PC-9 (cell line): ENCODE results near the gene IFNB1. TPM values are rescaled to one million over a fixed set of nuclear protein-coding genes. Genes with fewer than 3 reads are reported as not detected.

Experiments used
- BruUV-seq: library from RNA; stranded (reverse); fragments of 400-500 nt; replicated peaks from 2 replicates; lab custom pipeline; 2021; lab: Mats Ljungman, UMichigan
- CTCF ChIA-PET: fragments of 300-600 bp; sonication (Branson Sonifier 250); formaldehyde crosslinking; loops from one replicate; lab custom pipeline; 2022; ENCODE audit warnings: antibody characterized with exemption; lab: Charles Lee
- POLR2A ChIA-PET: fragments of 300-600 bp; sonication (Branson Sonifier 250); formaldehyde crosslinking; loops from one replicate; lab custom pipeline; 2022; ENCODE audit warnings: antibody characterized with exemption; ENCODE audit not compliant: unreplicated experiment; lab: Charles Lee
- DNase-seq, 2 experiments: peaks; one replicate each; pipeline versions ENCODE4 v3.0.0 to v3.0.0-alpha.2; 2015 to 2022; ENCODE audit warnings: mixed read lengths in 1 of 2
- H2AFZ ChIP-seq: fragments of 200-600 bp; sonication (generic); 2 replicates; pipeline ENCODE4 v1.8.1; 2017; ENCODE audit warnings: antibody characterized with exemption
- H3F3A ChIP-seq: fragments of 200-600 bp; sonication (generic); 2 replicates; pipeline ENCODE4 v1.8.1; 2017; ENCODE audit warnings: antibody characterized with exemption, mild to moderate bottlenecking, low read depth; ENCODE audit not compliant: insufficient read depth
- H3K27ac ChIP-seq: fragments of 200-600 bp; sonication (generic); 2 replicates; pipeline ENCODE4 v1.6.1; 2016; ENCODE audit warnings: mixed run types
- H3K27me3 ChIP-seq: fragments of 200-600 bp; sonication (generic); 2 replicates; pipeline ENCODE4 v1.6.1; 2016; ENCODE audit warnings: low read depth, mixed run types; ENCODE audit not compliant: insufficient read depth
- H3K36me3 ChIP-seq: fragments of 200-600 bp; sonication (generic); 2 replicates; pipeline ENCODE4 v1.6.1; 2016; ENCODE audit warnings: low read depth, mixed run types
- H3K4me1 ChIP-seq: fragments of 200-600 bp; sonication (generic); replicated peaks from 2 replicates; pipeline ENCODE4 v1.6.1; 2016; ENCODE audit warnings: mixed run types; ENCODE audit not compliant: insufficient read depth
- H3K4me2 ChIP-seq: fragments of 200-600 bp; sonication (generic); 2 replicates; pipeline ENCODE4 v1.6.1; 2017; ENCODE audit warnings: mixed run types
- H3K4me3 ChIP-seq: fragments of 200-600 bp; sonication (generic); 2 replicates; pipeline ENCODE4 v1.6.1; 2016; ENCODE audit warnings: mixed run types
- H3K79me2 ChIP-seq: fragments of 200-600 bp; sonication (generic); 2 replicates; pipeline ENCODE4 v1.6.1; 2017; ENCODE audit warnings: low read depth, mixed run types
- H3K9me2 ChIP-seq: fragments of 200-600 bp; sonication (generic); 2 replicates; pipeline ENCODE4 v1.8.1; 2017; ENCODE audit warnings: mild to moderate bottlenecking; ENCODE audit not compliant: insufficient read depth
- H3K9me3 ChIP-seq: fragments of 200-600 bp; sonication (generic); 2 replicates; pipeline ENCODE4 v1.8.1; 2016; ENCODE audit warnings: low read depth; ENCODE audit not compliant: insufficient read depth
- H4K20me1 ChIP-seq: fragments of 200-600 bp; sonication (generic); 2 replicates; pipeline ENCODE4 v1.8.1; 2017; ENCODE audit not compliant: insufficient read depth
- CTCF ChIP-seq: fragments of 200-600 bp; sonication (generic); conservative IDR thresholded peaks from 2 replicates; pipeline ENCODE4 v1.6.1; 2017; ENCODE audit warnings: mixed run types, antibody characterized with exemption, mild to moderate bottlenecking, moderate library complexity
- EZH2 ChIP-seq: fragments of 200-600 bp; sonication (generic); IDR thresholded peaks from 2 replicates; pipeline ENCODE4 v1.8.0; 2017; ENCODE audit warnings: antibody characterized with exemption, low read depth
- intact Hi-C: fragments of 100-400 bp; cut with micrococcal nuclease; formaldehyde crosslinking; loops from one replicate; pipeline ENCODE4 v1.10.0; 2022; ENCODE audit not compliant: unreplicated experiment
- total RNA-seq: library from RNA; stranded (reverse); gene quantifications from 2 replicates; pipeline ENCODE4 v1.2.3, GENCODE V29; 2021

Gene IFNB1
- total RNA-seq, 1 experiment from 2014 or later, result not detected

DNA sequence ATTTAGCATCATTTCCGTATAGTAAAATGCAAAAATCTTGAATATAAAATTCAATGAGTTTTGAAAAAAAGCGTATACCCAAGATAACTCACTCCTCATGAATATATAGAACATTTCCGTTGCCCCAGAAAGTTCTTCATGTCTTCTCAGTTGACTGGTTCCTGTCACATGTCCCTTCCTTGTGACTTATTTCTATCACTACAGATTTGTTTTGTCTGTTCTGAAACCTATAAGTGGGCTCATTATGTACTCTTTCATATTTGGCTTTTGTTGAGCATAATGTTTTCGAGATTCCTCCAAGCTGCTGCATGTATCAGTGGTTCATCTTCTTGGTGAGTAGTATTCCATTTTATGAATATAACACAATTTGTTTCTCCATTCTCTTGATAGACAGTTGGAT, 35.3 kb downstream of the IFNB1 start:
- Histone ChIP-seq H3K79me2 (no peaks in the 10 kb centered on the region), H3F3A (no peaks in the 10 kb centered on the region), H3K27ac (no peak overlapping the region), H3K4me1 (no peaks in the 10 kb centered on the region), H3K9me2 (no peaks in the 10 kb centered on the region), H2AFZ (no peak overlapping the region), H3K4me3 (no peak overlapping the region), H4K20me1 (no peaks in the 10 kb centered on the region), H3K36me3 (no peaks in the 10 kb centered on the region), H3K9me3 (no peaks in the 10 kb centered on the region), H3K4me2 (no peak overlapping the region), H3K27me3 (no peaks in the 10 kb centered on the region)
- intact Hi-C loops, result no loop called here
- CTCF ChIA-PET, result no interaction called here
- DNase-seq, result no peak
- no peak for TF ChIP-seq EZH2
- TF ChIP-seq CTCF, result no peak
- no TSS peak for BruUV-seq
- POLR2A ChIA-PET, result no interaction called here

- no peaks in the 10 kb centered on the region for H3K79me2 ChIP-seq
- TF ChIP-seq EZH2, result no peak
- no peak for TF ChIP-seq CTCF
- H3K36me3 ChIP-seq, result no peaks in the 10 kb centered on the region
- no peak overlapping the region for H3K4me3 ChIP-seq
- intact Hi-C loops, result no loop called here
- no TSS peak for BruUV-seq
- no peaks in the 10 kb centered on the region for H3K9me3 ChIP-seq
- H2AFZ ChIP-seq, result no peak overlapping the region
- no peaks in the 10 kb centered on the region for H3K9me2 ChIP-seq
- H3K4me2 ChIP-seq, result no peak overlapping the region
- no peaks in the 10 kb centered on the region for H3F3A ChIP-seq
- no peaks in the 10 kb centered on the region for H3K4me1 ChIP-seq
- no peak overlapping the region for H3K27ac ChIP-seq
- no peak for DNase-seq
- no peaks in the 10 kb centered on the region for H4K20me1 ChIP-seq
- ChIA-PET CTCF (no interaction called here), POLR2A (no interaction called here)
- H3K27me3 ChIP-seq, result no peaks in the 10 kb centered on the region
Measured at GRCh38 chr9:21039302-21039701, 38.4 kb downstream of the IFNB1 start.

GRCh38 chr9:21037278-21037677, 40.5 kb downstream of the IFNB1 start:
- no peak for DNase-seq
- no peaks in the 10 kb centered on the region for H3K9me3 ChIP-seq
- no peaks in the 10 kb centered on the region for H4K20me1 ChIP-seq
- CTCF ChIA-PET, result no interaction called here
- no peak overlapping the region for H3K4me2 ChIP-seq
- no peaks in the 10 kb centered on the region for H3F3A ChIP-seq
- no peaks in the 10 kb centered on the region for H3K9me2 ChIP-seq
- TF ChIP-seq CTCF (no peak), EZH2 (no peak)
- H3K36me3 ChIP-seq, result no peaks in the 10 kb centered on the region
- H3K4me3 ChIP-seq, result no peak overlapping the region
- intact Hi-C loops, result no loop called here
- no peaks in the 10 kb centered on the region for H3K4me1 ChIP-seq
- H3K79me2 ChIP-seq, result no peaks in the 10 kb centered on the region
- POLR2A ChIA-PET, result no interaction called here
- H3K27me3 ChIP-seq, result no peaks in the 10 kb centered on the region
- no peak overlapping the region for H2AFZ ChIP-seq
- no TSS peak for BruUV-seq
- H3K27ac ChIP-seq, result no peak overlapping the region
